ENCODE measurements around the gene DCX.

DNA sequence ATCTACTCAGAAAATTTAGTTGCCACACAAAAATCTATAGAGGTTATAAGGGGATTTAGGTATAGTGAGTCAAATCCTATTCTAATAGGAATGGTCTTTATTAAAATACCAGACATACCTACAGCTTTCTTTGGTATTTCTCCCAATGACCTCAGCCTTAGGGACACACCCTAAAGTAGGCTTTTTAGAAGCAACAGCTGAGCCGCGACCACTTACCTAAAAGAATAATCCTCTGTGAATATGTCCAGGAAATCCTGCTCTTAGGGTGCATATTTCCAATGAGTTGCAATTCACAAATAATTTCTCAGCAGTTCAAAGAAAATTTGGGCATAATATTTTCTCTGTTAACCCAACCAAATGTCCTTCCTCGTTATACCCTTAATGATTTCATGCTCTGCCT is 2.7 kb downstream of the DCX start:
- TF ChIP-seq, protein P1, sequence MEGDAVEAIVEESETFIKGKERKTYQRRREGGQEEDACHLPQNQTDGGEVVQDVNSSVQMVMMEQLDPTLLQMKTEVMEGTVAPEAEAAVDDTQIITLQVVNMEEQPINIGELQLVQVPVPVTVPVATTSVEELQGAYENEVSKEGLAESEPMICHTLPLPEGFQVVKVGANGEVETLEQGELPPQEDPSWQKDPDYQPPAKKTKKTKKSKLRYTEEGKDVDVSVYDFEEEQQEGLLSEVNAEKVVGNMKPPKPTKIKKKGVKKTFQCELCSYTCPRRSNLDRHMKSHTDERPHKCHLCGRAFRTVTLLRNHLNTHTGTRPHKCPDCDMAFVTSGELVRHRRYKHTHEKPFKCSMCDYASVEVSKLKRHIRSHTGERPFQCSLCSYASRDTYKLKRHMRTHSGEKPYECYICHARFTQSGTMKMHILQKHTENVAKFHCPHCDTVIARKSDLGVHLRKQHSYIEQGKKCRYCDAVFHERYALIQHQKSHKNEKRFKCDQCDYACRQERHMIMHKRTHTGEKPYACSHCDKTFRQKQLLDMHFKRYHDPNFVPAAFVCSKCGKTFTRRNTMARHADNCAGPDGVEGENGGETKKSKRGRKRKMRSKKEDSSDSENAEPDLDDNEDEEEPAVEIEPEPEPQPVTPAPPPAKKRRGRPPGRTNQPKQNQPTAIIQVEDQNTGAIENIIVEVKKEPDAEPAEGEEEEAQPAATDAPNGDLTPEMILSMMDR (IDR thresholded peaks at IDR 0.05) = no peak
- TF ChIP-seq EZH2 (IDR thresholded peaks at IDR 0.05; ENCODE audit: borderline replicate concordance, insufficient read depth, low read depth, low read length, poor library complexity, severe bottlenecking) = no peak

All from B cell (primary cell).